ENCODE measurements around the gene LUC7L2.
"Not testable (repeated sequence)": the region's sequence is repeated elsewhere in the genome, so short reads cannot be mapped to it uniquely, and the experiment has no call there.

The LUC7L2 gene, protein sequence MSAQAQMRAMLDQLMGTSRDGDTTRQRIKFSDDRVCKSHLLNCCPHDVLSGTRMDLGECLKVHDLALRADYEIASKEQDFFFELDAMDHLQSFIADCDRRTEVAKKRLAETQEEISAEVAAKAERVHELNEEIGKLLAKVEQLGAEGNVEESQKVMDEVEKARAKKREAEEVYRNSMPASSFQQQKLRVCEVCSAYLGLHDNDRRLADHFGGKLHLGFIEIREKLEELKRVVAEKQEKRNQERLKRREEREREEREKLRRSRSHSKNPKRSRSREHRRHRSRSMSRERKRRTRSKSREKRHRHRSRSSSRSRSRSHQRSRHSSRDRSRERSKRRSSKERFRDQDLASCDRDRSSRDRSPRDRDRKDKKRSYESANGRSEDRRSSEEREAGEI

DNA sequence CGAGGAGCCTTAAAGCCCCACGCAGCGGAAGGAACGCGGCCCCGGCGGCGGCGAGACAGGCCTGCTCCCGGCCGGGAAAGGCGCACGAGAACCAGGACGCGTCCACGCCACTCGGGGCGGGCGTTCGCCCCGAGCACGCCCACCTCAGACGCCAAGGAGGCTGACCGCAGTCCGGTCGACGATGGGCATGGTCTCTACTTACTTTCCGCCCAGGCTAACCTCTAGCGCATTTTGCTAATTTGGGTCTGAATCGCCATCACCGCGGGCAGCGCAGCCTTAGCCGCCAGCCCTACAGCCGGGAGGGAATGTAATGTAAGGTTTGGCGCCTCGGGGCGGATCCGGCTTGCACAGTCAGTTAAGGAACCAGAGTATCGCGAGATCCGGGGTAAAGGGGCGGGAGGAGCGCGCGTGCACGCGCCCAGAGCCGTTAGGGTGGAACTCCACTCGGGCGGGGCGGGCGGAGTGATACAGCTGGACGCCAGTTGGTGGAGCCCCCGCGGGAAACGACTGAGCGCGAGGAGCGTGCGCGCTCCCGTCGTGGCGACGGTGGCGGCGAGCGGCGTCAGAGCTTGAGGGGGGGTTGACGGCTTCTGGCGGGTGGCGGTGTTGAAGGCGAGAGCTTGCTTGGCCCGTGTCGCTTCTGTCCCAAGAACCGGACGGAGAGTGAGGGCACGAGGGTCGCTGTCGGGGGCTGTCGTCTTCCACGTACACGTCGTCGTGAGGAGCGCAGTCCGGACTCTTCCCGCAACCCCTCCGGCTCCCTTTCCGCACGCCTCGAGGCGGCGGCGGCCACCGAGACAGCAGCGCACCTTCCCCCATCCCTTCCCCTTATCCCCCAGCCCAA lies at the start of gene LUC7L2:
TSS of gene LUC7L2 (plus strand) at position 529 of the 844 bp plus-strand sequence. CDS start 368 bp downstream, outside the sequence.
- H3K36me3 ChIP-seq (ENCODE audit: insufficient read depth), result no peaks in the 10 kb centered on the region; the same call in 1 of the 2 replicates
- H3K79me2 ChIP-seq (ENCODE audit: insufficient read depth, low read depth), result peaks cover 53% of the 10 kb centered on the region
- H3K4me2 ChIP-seq, result peak within 1 kb of the TSS; percentile 96
- H3K27me3 ChIP-seq (ENCODE audit: insufficient read depth, low read depth), result no peaks in the 10 kb centered on the region
- peak within 1 kb of the TSS; percentile 96 for H3K27ac ChIP-seq
- H3K4me1 ChIP-seq (ENCODE audit: low read depth, poor library complexity, severe bottlenecking), result peaks cover 50% of the 10 kb centered on the region
- TF ChIP-seq, protein P1, sequence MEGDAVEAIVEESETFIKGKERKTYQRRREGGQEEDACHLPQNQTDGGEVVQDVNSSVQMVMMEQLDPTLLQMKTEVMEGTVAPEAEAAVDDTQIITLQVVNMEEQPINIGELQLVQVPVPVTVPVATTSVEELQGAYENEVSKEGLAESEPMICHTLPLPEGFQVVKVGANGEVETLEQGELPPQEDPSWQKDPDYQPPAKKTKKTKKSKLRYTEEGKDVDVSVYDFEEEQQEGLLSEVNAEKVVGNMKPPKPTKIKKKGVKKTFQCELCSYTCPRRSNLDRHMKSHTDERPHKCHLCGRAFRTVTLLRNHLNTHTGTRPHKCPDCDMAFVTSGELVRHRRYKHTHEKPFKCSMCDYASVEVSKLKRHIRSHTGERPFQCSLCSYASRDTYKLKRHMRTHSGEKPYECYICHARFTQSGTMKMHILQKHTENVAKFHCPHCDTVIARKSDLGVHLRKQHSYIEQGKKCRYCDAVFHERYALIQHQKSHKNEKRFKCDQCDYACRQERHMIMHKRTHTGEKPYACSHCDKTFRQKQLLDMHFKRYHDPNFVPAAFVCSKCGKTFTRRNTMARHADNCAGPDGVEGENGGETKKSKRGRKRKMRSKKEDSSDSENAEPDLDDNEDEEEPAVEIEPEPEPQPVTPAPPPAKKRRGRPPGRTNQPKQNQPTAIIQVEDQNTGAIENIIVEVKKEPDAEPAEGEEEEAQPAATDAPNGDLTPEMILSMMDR (conservative IDR thresholded peaks at IDR 0.05; ENCODE audit: low read depth, low read length), result no peak
- peak within 1 kb of the TSS; percentile 66 for H2AFZ ChIP-seq (ENCODE audit: low read depth)
- peak within 1 kb of the TSS; percentile 94 for H3K9ac ChIP-seq
- H3K4me3 ChIP-seq (IDR thresholded peaks at IDR 0.05; ENCODE audit: insufficient read depth, low read depth, low read length), result peak within 1 kb of the TSS; percentile 36
- H4K20me1 ChIP-seq (ENCODE audit: insufficient read depth), result peaks cover 22% of the 10 kb centered on the region

DNA sequence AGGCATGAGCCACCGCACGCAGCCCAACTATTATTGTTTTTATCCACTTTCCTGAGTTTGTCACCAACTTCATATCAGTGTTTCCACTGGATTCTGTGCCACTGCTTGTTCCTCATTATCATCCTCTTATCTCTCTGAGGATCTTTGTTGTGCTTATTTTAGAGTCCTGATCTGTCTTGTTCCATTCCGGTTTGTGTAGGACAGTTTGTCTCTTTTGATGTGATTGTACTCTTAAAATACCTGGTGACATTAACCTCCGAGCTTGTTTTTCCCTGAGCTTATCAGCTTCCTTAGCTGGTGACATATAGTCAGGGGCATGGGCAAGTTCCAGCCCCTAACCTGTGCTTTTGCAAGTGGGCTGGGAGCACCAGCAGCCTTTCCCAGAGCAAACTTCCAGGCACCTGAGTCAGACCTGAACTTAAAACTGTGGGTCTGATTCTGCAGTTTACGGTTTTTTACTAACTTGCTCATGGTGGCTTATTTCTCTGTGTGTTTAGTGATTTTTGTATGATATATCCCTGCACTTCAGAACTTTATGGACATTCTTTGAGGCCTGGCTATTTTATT lies 41.7 kb upstream of the LUC7L2 start:
- TF ChIP-seq, protein P1 (conservative IDR thresholded peaks at IDR 0.05; ENCODE audit: low read depth, low read length), result no peak
- no peaks in the 10 kb centered on the region for H3K27me3 ChIP-seq (ENCODE audit: insufficient read depth, low read depth)
- no peak overlapping the region for H3K27ac ChIP-seq
- H2AFZ ChIP-seq (ENCODE audit: low read depth), result no peak overlapping the region
- no peak overlapping the region for H3K9ac ChIP-seq
- no peaks in the 10 kb centered on the region for H3K4me1 ChIP-seq (ENCODE audit: low read depth, poor library complexity, severe bottlenecking)
- no peak overlapping the region for H3K4me2 ChIP-seq
- no peak overlapping the region for H3K4me3 ChIP-seq (IDR thresholded peaks at IDR 0.05; ENCODE audit: insufficient read depth, low read depth, low read length)
- no peaks in the 10 kb centered on the region for H4K20me1 ChIP-seq (ENCODE audit: insufficient read depth)
- H3K79me2 ChIP-seq (ENCODE audit: insufficient read depth, low read depth), result no peaks in the 10 kb centered on the region
- no peaks in the 10 kb centered on the region for H3K36me3 ChIP-seq (ENCODE audit: insufficient read depth)

DNA sequence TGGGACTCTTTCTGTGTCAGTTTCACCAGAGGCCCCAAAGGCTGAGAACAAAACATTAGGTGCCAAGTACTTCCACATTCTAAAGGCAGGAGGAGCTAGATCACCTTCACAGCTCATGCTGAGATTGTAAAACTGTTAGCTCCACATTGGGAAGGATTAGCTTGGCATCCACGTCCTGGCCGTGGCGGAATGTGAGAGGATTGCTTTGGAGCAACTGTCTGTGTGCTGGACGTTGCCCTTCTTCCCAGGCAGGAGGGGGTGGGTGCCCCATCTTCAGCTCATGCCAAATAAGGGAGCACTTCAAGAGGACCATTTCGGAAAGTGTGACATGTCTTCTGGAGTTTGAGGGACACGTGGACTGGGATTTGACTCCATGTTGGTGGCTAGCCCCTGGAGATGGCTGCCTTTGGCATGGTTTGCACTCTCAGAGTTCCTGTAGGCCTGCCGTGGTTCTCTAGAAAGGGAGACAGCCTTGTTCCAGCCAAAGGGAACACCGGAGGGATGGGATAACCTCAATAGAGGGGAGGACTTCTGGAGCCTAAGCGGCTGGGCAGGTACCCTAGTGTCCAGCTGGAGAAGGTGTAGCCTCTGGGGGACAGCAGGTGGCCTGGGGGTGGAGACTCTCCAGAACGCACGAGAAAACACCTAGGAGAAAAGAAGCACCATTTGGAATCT lies 38.5 kb upstream of the LUC7L2 start:
- H3K27ac ChIP-seq, result no peak overlapping the region
- H3K36me3 ChIP-seq (ENCODE audit: insufficient read depth), result no peaks in the 10 kb centered on the region
- no peaks in the 10 kb centered on the region for H3K79me2 ChIP-seq (ENCODE audit: insufficient read depth, low read depth)
- no peaks in the 10 kb centered on the region for H4K20me1 ChIP-seq (ENCODE audit: insufficient read depth)
- H3K4me1 ChIP-seq (ENCODE audit: low read depth, poor library complexity, severe bottlenecking), result no peaks in the 10 kb centered on the region
- H3K4me3 ChIP-seq (IDR thresholded peaks at IDR 0.05; ENCODE audit: insufficient read depth, low read depth, low read length), result no peak overlapping the region
- no peaks in the 10 kb centered on the region for H3K27me3 ChIP-seq (ENCODE audit: insufficient read depth, low read depth)
- TF ChIP-seq, protein P1 (conservative IDR thresholded peaks at IDR 0.05; ENCODE audit: low read depth, low read length), result peak; percentile 33; the same call in 1 of the 2 replicates
- no peak overlapping the region for H2AFZ ChIP-seq (ENCODE audit: low read depth)
- no peak overlapping the region for H3K4me2 ChIP-seq
- H3K9ac ChIP-seq, result no peak overlapping the region

DNA sequence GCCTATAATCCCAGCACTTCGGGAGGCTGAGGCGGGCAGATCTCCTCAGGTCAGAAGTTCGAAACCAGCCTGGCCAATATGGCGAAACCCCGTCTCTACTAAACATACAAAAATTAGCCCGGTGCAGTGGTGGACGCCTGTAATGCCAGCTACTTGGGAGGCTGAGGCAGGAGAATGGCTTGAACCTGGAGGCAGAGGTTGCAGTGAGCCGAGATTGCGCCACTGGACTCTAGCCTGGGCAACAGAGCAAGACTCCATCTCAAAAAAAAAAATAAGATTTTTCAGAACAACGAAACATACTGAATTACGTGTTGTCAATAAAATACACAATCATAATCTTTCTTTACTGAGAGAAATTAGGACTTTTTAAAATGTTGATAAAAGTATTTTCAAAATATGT lies 35.0 kb upstream of the LUC7L2 start:
- H3K9ac ChIP-seq; H3K4me1 ChIP-seq (ENCODE audit: low read depth, poor library complexity, severe bottlenecking); H4K20me1 ChIP-seq (ENCODE audit: insufficient read depth); H3K4me3 ChIP-seq (IDR thresholded peaks at IDR 0.05; ENCODE audit: insufficient read depth, low read depth, low read length); H3K36me3 ChIP-seq (ENCODE audit: insufficient read depth); H2AFZ ChIP-seq (ENCODE audit: low read depth); H3K79me2 ChIP-seq (ENCODE audit: insufficient read depth, low read depth); H3K27me3 ChIP-seq (ENCODE audit: insufficient read depth, low read depth); H3K4me2 ChIP-seq; H3K27ac ChIP-seq: not testable (repeated sequence)

Measured in KMS-11 (cell line).